HCT116 (cell line): ENCODE measurements around the gene GNG12. TPM values are rescaled to one million over a fixed set of nuclear protein-coding genes. Genes with fewer than 3 reads are reported as not detected.
A peak's percentile ranks its signal among the peaks of the same experiment; 100 is the strongest.

ENCODE experiments used
- ATAC-seq: fragments of 200-7000 bp; cut with Tn5 transposase; 2 replicates; pipeline ENCODE4 v1.9.1; 2020; ENCODE audit warnings: mild to moderate bottlenecking, moderate library complexity
- Bru-seq: library from RNA; stranded (reverse); fragments of 400-500 nt; gene quantifications from one replicate; lab custom pipeline; 2021; lab: Mats Ljungman, UMichigan
- BruChase-seq, 2 experiments: library from RNA; stranded (reverse); fragments of 400-500 nt; gene quantifications; one replicate each; lab custom pipeline; 2021; lab: Mats Ljungman, UMichigan
- BruUV-seq: library from RNA; stranded (reverse); fragments of 400-500 nt; replicated peaks from 2 replicates; lab custom pipeline; 2021; lab: Mats Ljungman, UMichigan
- CTCF ChIA-PET: fragments of 300-600 bp; sonication (Branson Sonifier 250); formaldehyde crosslinking; loops from one replicate; lab custom pipeline; 2021; ENCODE audit warnings: antibody characterized with exemption; lab: Charles Lee
- POLR2A ChIA-PET: fragments of 300-600, 350-600 bp; sonication (Branson Sonifier 250); formaldehyde crosslinking; loops from one replicate; lab custom pipeline; 2021; ENCODE audit warnings: antibody characterized with exemption; lab: Charles Lee
- RAD21 ChIA-PET, 2 experiments: fragments of 300-600 bp; sonication (Branson Sonifier 250); formaldehyde crosslinking; loops; one replicate each; lab custom pipeline; 2023; ENCODE audit warnings: low total read pairs in 2 of 2; ENCODE audit not compliant: uncharacterized antibody in 2 of 2, unreplicated experiment in 2 of 2, low non-redundant PET in 1 of 2; lab: Charles Lee
- DNase-seq: peaks from one replicate; pipeline ENCODE4 v3.0.0-alpha.2; 2010; ENCODE audit warnings: low read depth, low spot score
- H2AFZ ChIP-seq: fragments of 200-600 bp; shearing (Covaris generic), sonication (generic); 2 replicates; pipeline ENCODE4 v1.6.1; 2017; ENCODE audit warnings: low read depth, mixed run types, mixed read lengths, antibody characterized with exemption, low read length; ENCODE audit not compliant: poor library complexity, severe bottlenecking
- H3K27ac ChIP-seq: 2 replicates; pipeline ENCODE4 v1.5.1; 2012; ENCODE audit warnings: low read depth, low read length
- H3K27me3 ChIP-seq: fragments of 200-600 bp; sonication (generic); 2 replicates; pipeline ENCODE4 v1.6.1; 2016; ENCODE audit warnings: mixed run types, low read length, mixed read lengths; ENCODE audit not compliant: insufficient read depth
- H3K36me3 ChIP-seq, 2 experiments: fragments of 200-500 bp in 1 of 2; fragments of 200-600 bp in 1 of 2; sonication (Bioruptor generic) in 1 of 2; sonication (generic) in 1 of 2; 2 replicates each; pipeline versions ENCODE4 v1.5.1 to v1.6.1; 2014 to 2016; ENCODE audit warnings: low read length in 2 of 2, inconsistent platforms in 1 of 2, mixed read lengths in 1 of 2, mixed run types in 1 of 2; ENCODE audit not compliant: insufficient read depth in 2 of 2, control insufficient read depth in 1 of 2
- H3K4me1 ChIP-seq, 2 experiments: fragments of 200-600 bp in 1 of 2; sonication (generic) in 1 of 2; 2 replicates each; pipeline versions ENCODE4 v1.5.1 to v1.6.1; 2012 to 2017; ENCODE audit warnings: low read length in 2 of 2, inconsistent platforms in 1 of 2, mild to moderate bottlenecking in 1 of 2, mixed read lengths in 1 of 2, mixed run types in 1 of 2, moderate library complexity in 1 of 2; ENCODE audit not compliant: insufficient read depth in 2 of 2, control insufficient read depth in 1 of 2
- H3K4me2 ChIP-seq: fragments of 200-600 bp; sonication (generic); 2 replicates; pipeline ENCODE4 v1.6.1; 2017; ENCODE audit warnings: mixed run types, low read length, mixed read lengths
- H3K4me3 ChIP-seq, 2 experiments: fragments of 200-600 bp in 1 of 2; sonication (generic) in 1 of 2; replicated peaks in 1 of 2; 2 replicates each; pipeline ENCODE4 v1.5.1; 2011 to 2016; ENCODE audit warnings: low read length in 2 of 2, control low read depth in 1 of 2, low read depth in 1 of 2, mild to moderate bottlenecking in 1 of 2, mixed read lengths in 1 of 2, mixed run types in 1 of 2
- H3K79me2 ChIP-seq: fragments of 200-600 bp; sonication (generic); 2 replicates; pipeline ENCODE4 v1.6.1; 2017; ENCODE audit warnings: mild to moderate bottlenecking, mixed run types, low read length, moderate library complexity, mixed read lengths; ENCODE audit not compliant: insufficient read depth
- H3K9ac ChIP-seq: fragments of 200-600 bp; sonication (generic); 2 replicates; pipeline ENCODE4 v1.6.1; 2016; ENCODE audit warnings: low read length, mixed read lengths
- H3K9me2 ChIP-seq: fragments of 200-600 bp; sonication (generic), shearing (Covaris generic); 2 replicates; pipeline ENCODE4 v1.6.1; 2017; ENCODE audit warnings: mixed run types, mild to moderate bottlenecking, moderate library complexity; ENCODE audit not compliant: insufficient read depth
- H3K9me3 ChIP-seq, 2 experiments: fragments of 200-500 bp in 1 of 2; fragments of 200-600 bp in 1 of 2; sonication (Bioruptor generic) in 1 of 2; sonication (generic) in 1 of 2; 2 replicates each; pipeline ENCODE4 v1.6.1; 2014 to 2017; ENCODE audit warnings: low read length in 2 of 2, mixed read lengths in 2 of 2, inconsistent platforms in 1 of 2, low read depth in 1 of 2, mild to moderate bottlenecking in 1 of 2, mixed run types in 1 of 2, moderate library complexity in 1 of 2; ENCODE audit not compliant: control insufficient read depth in 1 of 2, insufficient read depth in 1 of 2
- H4K20me1 ChIP-seq: fragments of 200-600 bp; sonication (generic), shearing (Covaris generic); 2 replicates; pipeline ENCODE4 v1.6.1; 2017; ENCODE audit warnings: mixed run types, mild to moderate bottlenecking, moderate library complexity; ENCODE audit not compliant: insufficient read depth
- EGR1 ChIP-seq: IDR thresholded peaks from 2 replicates; pipeline ENCODE4 v1.6.1; 2012; ENCODE audit warnings: low read depth
- EZH2 ChIP-seq: fragments of 200-600 bp; sonication (generic); IDR thresholded peaks from 2 replicates; pipeline ENCODE4 v1.6.1; 2017; ENCODE audit warnings: antibody characterized with exemption, mixed run types
- EZH2phosphoT487 ChIP-seq: fragments of 200-600 bp; IDR thresholded peaks from 2 replicates; pipeline ENCODE4 v1.6.1; 2018; ENCODE audit warnings: antibody characterized with exemption, borderline replicate concordance
- FOSL1 ChIP-seq: IDR thresholded peaks from 2 replicates; pipeline ENCODE4 v1.6.1; 2012; ENCODE audit warnings: low read depth
- JUND ChIP-seq: IDR thresholded peaks from 2 replicates; pipeline ENCODE4 v1.6.1; 2012
- POLR2A ChIP-seq: IDR thresholded peaks from 2 replicates; pipeline ENCODE4 v1.7.0; 2011; ENCODE audit warnings: borderline replicate concordance; ENCODE audit not compliant: insufficient read depth, insufficient read length; ENCODE audit errors: extremely low read depth
- POLR2AphosphoS5 ChIP-seq: IDR thresholded peaks from 2 replicates; pipeline ENCODE4 v1.6.1; 2011; ENCODE audit warnings: mild to moderate bottlenecking, low read depth, low read length, moderate library complexity
- RAD21 ChIP-seq: IDR thresholded peaks from 2 replicates; pipeline ENCODE4 v1.6.1; 2012; ENCODE audit warnings: low read depth, mild to moderate bottlenecking
- SP1 ChIP-seq: IDR thresholded peaks from 2 replicates; pipeline ENCODE4 v1.6.1; 2012; ENCODE audit warnings: low read depth
- SRF ChIP-seq: IDR thresholded peaks from 2 replicates; pipeline ENCODE4 v1.6.1; 2012; ENCODE audit warnings: low read depth
- TCF7L2 ChIP-seq: IDR thresholded peaks from 2 replicates; pipeline ENCODE4 v1.7.0; 2011; ENCODE audit warnings: borderline replicate concordance, inconsistent platforms; ENCODE audit not compliant: insufficient read depth, insufficient read length; ENCODE audit errors: extremely low read depth
- YY1 ChIP-seq: IDR thresholded peaks from 2 replicates; pipeline ENCODE4 v1.6.1; 2011; ENCODE audit warnings: low read length, low read depth, moderate library complexity, mild to moderate bottlenecking; ENCODE audit not compliant: insufficient replicate concordance; ENCODE audit errors: extremely low read depth
- ZFX ChIP-seq: fragments of 450-650 bp; IDR thresholded peaks from 2 replicates; pipeline ENCODE4 v1.6.1; 2017
- ZNF274 ChIP-seq: fragments of 200-500 bp; sonication (Bioruptor generic); IDR thresholded peaks from 2 replicates; pipeline ENCODE4 v1.6.1; 2014; ENCODE audit warnings: mild to moderate bottlenecking, low read depth, low read length, inconsistent platforms
- intact Hi-C: fragments of 100-400 bp; cut with micrococcal nuclease; formaldehyde crosslinking; loops from 2 replicates; pipeline ENCODE4 v1.10.0; 2022
- long read RNA-seq: library from polyadenylated mRNA; unstranded; transcript quantifications from one replicate; pipeline ENCODE4 v2.0.0, GENCODE V29; 2021; ENCODE audit not compliant: unreplicated experiment
- polyA plus RNA-seq: library from polyadenylated mRNA; unstranded; fragments of >200 nt; gene quantifications from 2 replicates; pipeline ENCODE4 v1.2.1, GENCODE V29; 2012; ENCODE audit warnings: missing spikeins
- total RNA-seq: library from RNA; stranded (reverse); gene quantifications from one replicate; pipeline ENCODE4 v1.2.1, GENCODE V29; 2021; ENCODE audit not compliant: unreplicated experiment
- TF ChIP-seq, protein P1 (sequence below): IDR thresholded peaks from 2 replicates; pipeline ENCODE4 v1.6.1; 2012
- TF ChIP-seq, protein P2 (sequence below): IDR thresholded peaks from 2 replicates; pipeline ENCODE4 v1.6.1; 2012
- TF ChIP-seq, protein P3 (sequence below), 3 experiments: fragments of 200-600 bp in 1 of 3; sonication (generic) in 1 of 3; IDR thresholded peaks in 2 of 3; conservative IDR thresholded peaks in 1 of 3; 2 replicates each; pipeline ENCODE4 v1.5.1; 2012 to 2017; ENCODE audit warnings: low read depth in 2 of 3, low read length in 2 of 3, antibody characterized with exemption in 1 of 3, borderline replicate concordance in 1 of 3, control low read depth in 1 of 3, mild to moderate bottlenecking in 1 of 3, mixed read lengths in 1 of 3, mixed run types in 1 of 3, moderate library complexity in 1 of 3; ENCODE audit not compliant: insufficient read depth in 1 of 3

GNG12 gene
- 49.6 TPM for total RNA-seq
- polyA plus RNA-seq: 13.6 and 19.4 TPM in 2 replicates
- Bru-seq, nascent RNA: percentile 80 among the genes with signal in this experiment
- BruChase-seq, experiment 1, labeled RNA remaining after a 6-hour chase: percentile 86 among the genes with signal in this experiment
- BruChase-seq, experiment 2, labeled RNA remaining after a 2-hour chase: percentile 72 among the genes with signal in this experiment
- long read RNA-seq, full-length matches to known transcripts: 158 of 188 reads
- long read RNA-seq, partial matches to known transcripts: 5 of 188 reads
- long read RNA-seq, other reads (novel, unspliced or antisense): 25 of 188 reads

DNA sequence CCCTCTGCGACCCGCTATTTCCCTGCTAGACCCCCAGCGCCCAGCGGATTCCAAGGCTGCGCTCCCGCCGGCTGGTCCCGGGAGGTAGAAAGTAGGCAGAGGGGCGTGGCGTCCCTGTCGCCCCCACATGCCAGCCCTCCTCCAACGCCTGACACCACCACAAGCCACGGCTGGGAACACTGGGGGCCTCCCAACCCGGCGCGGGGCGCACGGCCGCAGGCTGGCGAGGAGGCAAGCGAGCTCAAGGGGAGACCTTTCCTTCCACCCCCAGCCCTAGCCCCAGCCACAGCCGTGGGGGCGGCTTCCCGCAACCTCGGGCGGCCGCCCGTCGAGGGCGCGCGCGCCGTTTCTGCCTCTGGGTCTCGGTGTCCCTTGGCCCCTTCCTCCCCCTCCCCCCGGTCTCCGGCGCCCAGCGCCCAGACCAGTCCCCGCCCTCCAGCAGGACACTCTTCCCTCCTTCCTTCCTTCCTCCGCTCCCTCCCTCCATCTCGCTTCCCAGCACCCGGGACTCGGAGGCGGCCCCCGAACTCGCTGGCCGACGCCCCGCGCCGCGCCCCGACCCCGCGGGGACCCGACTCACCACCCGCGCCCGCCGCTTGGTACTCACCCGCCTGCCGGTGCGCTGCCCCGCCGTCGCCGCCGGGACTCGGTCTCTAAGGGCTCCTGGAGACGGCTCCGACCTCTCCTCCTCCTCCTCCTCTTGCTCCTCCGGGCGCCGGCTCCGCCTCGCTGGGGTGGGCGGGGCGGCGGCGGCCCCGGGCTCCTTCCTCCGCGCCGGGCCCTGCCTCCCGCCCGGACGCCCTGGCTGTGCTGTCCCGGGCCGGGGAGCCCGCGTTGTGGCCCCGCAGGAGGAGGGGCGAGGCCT lies at the start of gene GNG12:
Gene GNG12, minus strand, starts transcription at position 731 of the 865 bp plus-strand sequence. CDS start 125,781 bp downstream, outside the sequence.
- ChIA-PET CTCF (no interaction called here), RAD21 (no interaction called here), POLR2A (interaction anchor here (1.8 kb wide), 1 partner anchor 21 kb away, joined by 5 read pairs; no protein-coding TSS in a partner anchor)
- Histone ChIP-seq H3K9ac (peak within 1 kb of the TSS; percentile 69), H2AFZ (peak within 1 kb of the TSS; percentile 69), H3K79me2 (peaks cover 48% of the 10 kb centered on the region), H3K27ac (peak within 1 kb of the TSS; percentile 79), H3K36me3 (peaks cover 0 to 2% of the 10 kb centered on the region in 2 experiments; a peak in 1 of 4 replicates), H3K4me3 (peak within 1 kb of the TSS; percentile 82 to 84), H3K4me1 (peaks cover 12 to 28% of the 10 kb centered on the region in 2 experiments), H4K20me1 (no peaks in the 10 kb centered on the region), H3K4me2 (peak within 1 kb of the TSS; percentile 98), H3K27me3 (no peaks in the 10 kb centered on the region), H3K9me3 (no peaks in the 10 kb centered on the region), H3K9me2 (no peaks in the 10 kb centered on the region)
- no TSS peak for BruUV-seq
- DNase-seq (peak; percentile 51), ATAC-seq (peak; percentile 86)
- intact Hi-C loops: loop anchor here (5.0 to 10.0 kb wide), 2 partner anchors 148 to 301 kb away; partner anchors contain the start of gene GADD45A
- TF ChIP-seq RAD21 (no peak), EZH2phosphoT487 (no peak), JUND (no peak), SP1 (no peak), POLR2AphosphoS5 (peak; percentile 69), ZNF274 (no peak), SRF (no peak), POLR2A (peak; percentile 25), ZFX (peak; percentile 64; the same call in 1 of the 2 replicates), EZH2 (no peak), TCF7L2 (no peak), EGR1 (peak; percentile 70; the same call in 1 of the 2 replicates), YY1 (peak; percentile 5), FOSL1 (no peak)
- TF ChIP-seq, protein P1, sequence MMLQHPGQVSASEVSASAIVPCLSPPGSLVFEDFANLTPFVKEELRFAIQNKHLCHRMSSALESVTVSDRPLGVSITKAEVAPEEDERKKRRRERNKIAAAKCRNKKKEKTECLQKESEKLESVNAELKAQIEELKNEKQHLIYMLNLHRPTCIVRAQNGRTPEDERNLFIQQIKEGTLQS: no peak
- TF ChIP-seq, protein P2, sequence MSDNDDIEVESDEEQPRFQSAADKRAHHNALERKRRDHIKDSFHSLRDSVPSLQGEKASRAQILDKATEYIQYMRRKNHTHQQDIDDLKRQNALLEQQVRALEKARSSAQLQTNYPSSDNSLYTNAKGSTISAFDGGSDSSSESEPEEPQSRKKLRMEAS: peak; percentile 47
- TF ChIP-seq, protein P3, sequence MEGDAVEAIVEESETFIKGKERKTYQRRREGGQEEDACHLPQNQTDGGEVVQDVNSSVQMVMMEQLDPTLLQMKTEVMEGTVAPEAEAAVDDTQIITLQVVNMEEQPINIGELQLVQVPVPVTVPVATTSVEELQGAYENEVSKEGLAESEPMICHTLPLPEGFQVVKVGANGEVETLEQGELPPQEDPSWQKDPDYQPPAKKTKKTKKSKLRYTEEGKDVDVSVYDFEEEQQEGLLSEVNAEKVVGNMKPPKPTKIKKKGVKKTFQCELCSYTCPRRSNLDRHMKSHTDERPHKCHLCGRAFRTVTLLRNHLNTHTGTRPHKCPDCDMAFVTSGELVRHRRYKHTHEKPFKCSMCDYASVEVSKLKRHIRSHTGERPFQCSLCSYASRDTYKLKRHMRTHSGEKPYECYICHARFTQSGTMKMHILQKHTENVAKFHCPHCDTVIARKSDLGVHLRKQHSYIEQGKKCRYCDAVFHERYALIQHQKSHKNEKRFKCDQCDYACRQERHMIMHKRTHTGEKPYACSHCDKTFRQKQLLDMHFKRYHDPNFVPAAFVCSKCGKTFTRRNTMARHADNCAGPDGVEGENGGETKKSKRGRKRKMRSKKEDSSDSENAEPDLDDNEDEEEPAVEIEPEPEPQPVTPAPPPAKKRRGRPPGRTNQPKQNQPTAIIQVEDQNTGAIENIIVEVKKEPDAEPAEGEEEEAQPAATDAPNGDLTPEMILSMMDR (IDR thresholded peaks at IDR 0.05 in 2 of 3, conservative IDR thresholded peaks at IDR 0.05 in 1 of 3; ENCODE audit: borderline replicate concordance in 1 of 3, insufficient read depth in 1 of 3, low read depth in 2 of 3, low read length in 2 of 3): no peak
